HG03280 (cell line): Measurements from ENCODE around the gene RBBP5.
A peak's percentile ranks its signal among the peaks of the same experiment; 100 is the strongest.
"Not testable (repeated sequence)": the region's sequence is repeated elsewhere in the genome, so short reads cannot be mapped to it uniquely, and the experiment has no call there.

ENCODE experiments used
- ATAC-seq: cut with Tn5 transposase; IDR thresholded peaks from one replicate; pipeline ENCODE4 v1.9.1; 2021; ENCODE audit warnings: mild to moderate bottlenecking, moderate library complexity; ENCODE audit not compliant: unreplicated experiment

The RBBP5 gene

GRCh38 chr1:205121660-205122488 lies at the start of gene RBBP5:
Gene RBBP5 (minus strand): TSS chr1:205121978. CDS start chr1:205121873, 105 bp downstream.
- peak; percentile 90 for ATAC-seq

- no peak for ATAC-seq
Observed at GRCh38 chr1:205171369-205171768, 49.6 kb upstream of the RBBP5 start.

- no peak for ATAC-seq
Observed at GRCh38 chr1:205170532-205171269, 48.9 kb upstream of the RBBP5 start.

- ATAC-seq = no peak
Observed at GRCh38 chr1:205169248-205169647, 47.5 kb upstream of the RBBP5 start.

GRCh38 chr1:205168291-205168690 lies 46.5 kb upstream of the RBBP5 start:
- ATAC-seq = no peak

GRCh38 chr1:205162301-205162700 lies 40.5 kb upstream of the RBBP5 start:
- ATAC-seq = no peak

GRCh38 chr1:205161076-205161475 lies 39.3 kb upstream of the RBBP5 start:
- ATAC-seq = no peak

- ATAC-seq = no peak
Observed at GRCh38 chr1:205158048-205158616, 36.4 kb upstream of the RBBP5 start.

GRCh38 chr1:205155665-205156377 lies 34.0 kb upstream of the RBBP5 start:
- ATAC-seq = not testable (repeated sequence)

- no peak for ATAC-seq
Observed at GRCh38 chr1:205152505-205152904, 30.7 kb upstream of the RBBP5 start.

- ATAC-seq = no peak
Observed at GRCh38 chr1:205150651-205151428, 29.1 kb upstream of the RBBP5 start.

- ATAC-seq = no peak
Observed at GRCh38 chr1:205147191-205147835, 25.5 kb upstream of the RBBP5 start.

- ATAC-seq = no peak
Observed at GRCh38 chr1:205144751-205145150, 23.0 kb upstream of the RBBP5 start.

- no peak for ATAC-seq
Observed at GRCh38 chr1:205144046-205144720, 22.4 kb upstream of the RBBP5 start.

- no peak for ATAC-seq
Observed at GRCh38 chr1:205142102-205142469, 20.3 kb upstream of the RBBP5 start.

GRCh38 chr1:205141236-205142101 lies 19.7 kb upstream of the RBBP5 start:
- peak; percentile 60 for ATAC-seq

- no peak for ATAC-seq
Observed at GRCh38 chr1:205140113-205140512, 18.3 kb upstream of the RBBP5 start.

GRCh38 chr1:205137901-205138300 lies 16.1 kb upstream of the RBBP5 start:
- ATAC-seq = no peak
